ENCODE results near the gene TRAF3IP1.

DNA sequence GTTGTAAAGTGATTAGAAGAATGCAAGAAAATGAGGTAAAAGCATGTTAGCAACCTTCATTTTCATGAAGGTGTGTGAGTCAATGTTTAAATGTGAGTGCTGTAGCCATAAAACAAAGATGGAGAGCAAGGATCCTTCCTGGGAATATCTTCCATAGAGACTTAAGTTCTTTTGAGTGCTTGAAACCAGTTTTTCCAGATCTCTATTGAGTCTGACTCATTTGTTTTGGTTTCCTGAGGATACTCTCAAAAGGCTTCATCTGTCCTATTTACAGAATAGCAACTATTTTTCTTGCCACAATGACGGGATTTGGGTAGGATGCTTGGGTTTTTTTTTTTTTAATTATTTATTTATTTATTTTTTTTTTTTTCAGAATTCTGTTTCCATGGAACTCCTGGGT is 60.5 kb downstream of the TRAF3IP1 start:
- no peak for TF ChIP-seq EZH2 (IDR thresholded peaks at IDR 0.05; ENCODE audit: low read length, missing control alignments)
- TF ChIP-seq, protein P1, sequence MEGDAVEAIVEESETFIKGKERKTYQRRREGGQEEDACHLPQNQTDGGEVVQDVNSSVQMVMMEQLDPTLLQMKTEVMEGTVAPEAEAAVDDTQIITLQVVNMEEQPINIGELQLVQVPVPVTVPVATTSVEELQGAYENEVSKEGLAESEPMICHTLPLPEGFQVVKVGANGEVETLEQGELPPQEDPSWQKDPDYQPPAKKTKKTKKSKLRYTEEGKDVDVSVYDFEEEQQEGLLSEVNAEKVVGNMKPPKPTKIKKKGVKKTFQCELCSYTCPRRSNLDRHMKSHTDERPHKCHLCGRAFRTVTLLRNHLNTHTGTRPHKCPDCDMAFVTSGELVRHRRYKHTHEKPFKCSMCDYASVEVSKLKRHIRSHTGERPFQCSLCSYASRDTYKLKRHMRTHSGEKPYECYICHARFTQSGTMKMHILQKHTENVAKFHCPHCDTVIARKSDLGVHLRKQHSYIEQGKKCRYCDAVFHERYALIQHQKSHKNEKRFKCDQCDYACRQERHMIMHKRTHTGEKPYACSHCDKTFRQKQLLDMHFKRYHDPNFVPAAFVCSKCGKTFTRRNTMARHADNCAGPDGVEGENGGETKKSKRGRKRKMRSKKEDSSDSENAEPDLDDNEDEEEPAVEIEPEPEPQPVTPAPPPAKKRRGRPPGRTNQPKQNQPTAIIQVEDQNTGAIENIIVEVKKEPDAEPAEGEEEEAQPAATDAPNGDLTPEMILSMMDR (conservative IDR thresholded peaks at IDR 0.05 in 1 of 2, IDR thresholded peaks at IDR 0.05 in 1 of 2; ENCODE audit: low read depth in 1 of 2, low read length in 2 of 2) = no peak
